Lower lobe of right lung (tissue), 2 donors: ENCODE results near the gene JMJD8. TPM values are rescaled to one million over a fixed set of nuclear protein-coding genes. Genes with fewer than 3 reads are reported as not detected.
"Not testable (repeated sequence)": the region's sequence is repeated elsewhere in the genome, so short reads cannot be mapped to it uniquely, and the experiment has no call there.

ENCODE experiments used
- ATAC-seq, 2 donors: fragments of 200-7000 bp; cut with Tn5 transposase; one replicate each; pipeline ENCODE4 v1.9.1; 2020 to 2022; ENCODE audit warnings: mild to moderate bottlenecking in 2 of 2, moderate library complexity in 2 of 2
- DNase-seq: peaks from one replicate; pipeline ENCODE4 v3.0.0-alpha.2; 2020
- H3K27ac ChIP-seq: fragments of 200-600 bp; one replicate; pipeline ENCODE4 v1.8.0; 2022
- H3K27me3 ChIP-seq: fragments of 200-600 bp; one replicate; pipeline ENCODE4 v1.8.0; 2022; ENCODE audit warnings: low read depth
- H3K36me3 ChIP-seq: fragments of 200-600 bp; one replicate; pipeline ENCODE4 v1.8.0; 2022; ENCODE audit warnings: mild to moderate bottlenecking
- H3K4me1 ChIP-seq: fragments of 200-600 bp; one replicate; pipeline ENCODE4 v1.8.0; 2022
- H3K4me3 ChIP-seq: fragments of 200-600 bp; one replicate; pipeline ENCODE4 v1.8.0; 2022; ENCODE audit warnings: mild to moderate bottlenecking
- H3K9me3 ChIP-seq: fragments of 200-600 bp; one replicate; pipeline ENCODE4 v1.8.0; 2022
- intact Hi-C: fragments of 100-400 bp; cut with DNase I; formaldehyde crosslinking; loops from one replicate; pipeline ENCODE4 v1.11.0; 2022
- total RNA-seq: library from RNA; stranded (reverse); fragmentation: NEBNext Ultra II Directional; extraction: Animal tissue kit (Norgen Biotek cat#: 25700); gene quantifications from one replicate; pipeline ENCODE4 v1.2.1, GENCODE V29; 2021
- TF ChIP-seq, protein P1 (sequence below): fragments of 200-600 bp; IDR thresholded peaks from one replicate; pipeline ENCODE4 v1.8.0; 2022; ENCODE audit warnings: antibody characterized with exemption, mild to moderate bottlenecking
- donor health status: DM: no; HTN: yes; CAD: no; lungs with severe emphysema.

JMJD8 gene
- total RNA-seq, 1 donor from 2014 or later = 43.2 TPM

DNA sequence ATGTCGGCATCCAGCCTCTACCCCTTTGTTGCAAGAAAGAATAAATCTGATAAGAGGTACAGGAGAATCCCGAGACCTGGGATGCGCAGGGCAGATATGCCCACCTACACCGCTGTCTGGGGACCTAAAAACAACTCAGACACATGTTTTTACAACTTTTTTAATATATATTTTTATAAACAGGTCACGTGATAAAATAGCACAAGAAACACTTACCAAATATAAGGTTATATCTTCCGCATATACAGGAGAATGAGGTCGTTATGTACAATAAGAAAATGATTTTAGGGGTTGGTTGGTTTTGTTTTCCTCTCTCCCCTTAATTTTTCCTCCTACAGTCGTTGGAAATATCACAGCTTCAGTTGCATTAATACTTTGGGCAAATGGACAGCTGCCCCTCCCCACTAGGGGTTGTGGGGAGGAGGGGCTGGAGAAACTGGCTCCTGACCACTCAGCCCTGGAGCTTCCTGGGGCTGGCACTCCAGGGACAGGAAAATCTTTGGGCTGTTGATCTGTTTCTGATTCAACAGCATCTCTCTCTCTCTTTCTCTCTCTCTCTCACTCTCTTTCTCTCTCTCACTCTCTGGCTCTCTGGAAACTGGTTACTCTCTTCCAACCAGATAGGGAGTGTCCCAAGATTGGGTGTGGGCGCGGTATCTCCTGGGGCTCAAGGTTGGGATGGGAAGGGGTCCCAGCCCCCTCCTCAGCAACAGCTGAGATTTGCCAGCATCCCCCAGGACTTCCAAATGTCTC lies 8.4 kb upstream of the JMJD8 start:
- TF ChIP-seq, protein P1, sequence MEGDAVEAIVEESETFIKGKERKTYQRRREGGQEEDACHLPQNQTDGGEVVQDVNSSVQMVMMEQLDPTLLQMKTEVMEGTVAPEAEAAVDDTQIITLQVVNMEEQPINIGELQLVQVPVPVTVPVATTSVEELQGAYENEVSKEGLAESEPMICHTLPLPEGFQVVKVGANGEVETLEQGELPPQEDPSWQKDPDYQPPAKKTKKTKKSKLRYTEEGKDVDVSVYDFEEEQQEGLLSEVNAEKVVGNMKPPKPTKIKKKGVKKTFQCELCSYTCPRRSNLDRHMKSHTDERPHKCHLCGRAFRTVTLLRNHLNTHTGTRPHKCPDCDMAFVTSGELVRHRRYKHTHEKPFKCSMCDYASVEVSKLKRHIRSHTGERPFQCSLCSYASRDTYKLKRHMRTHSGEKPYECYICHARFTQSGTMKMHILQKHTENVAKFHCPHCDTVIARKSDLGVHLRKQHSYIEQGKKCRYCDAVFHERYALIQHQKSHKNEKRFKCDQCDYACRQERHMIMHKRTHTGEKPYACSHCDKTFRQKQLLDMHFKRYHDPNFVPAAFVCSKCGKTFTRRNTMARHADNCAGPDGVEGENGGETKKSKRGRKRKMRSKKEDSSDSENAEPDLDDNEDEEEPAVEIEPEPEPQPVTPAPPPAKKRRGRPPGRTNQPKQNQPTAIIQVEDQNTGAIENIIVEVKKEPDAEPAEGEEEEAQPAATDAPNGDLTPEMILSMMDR = no peak
- H3K36me3 ChIP-seq = no peaks in the 10 kb centered on the region
- no peaks in the 10 kb centered on the region for H3K9me3 ChIP-seq
- H3K27ac ChIP-seq = no peak overlapping the region
- peaks cover 44% of the 10 kb centered on the region for H3K4me1 ChIP-seq
- DNase-seq (no peak), ATAC-seq (no peak)
- intact Hi-C loops = no loop called here
- peaks cover 51% of the 10 kb centered on the region for H3K27me3 ChIP-seq
- H3K4me3 ChIP-seq = no peak overlapping the region

DNA sequence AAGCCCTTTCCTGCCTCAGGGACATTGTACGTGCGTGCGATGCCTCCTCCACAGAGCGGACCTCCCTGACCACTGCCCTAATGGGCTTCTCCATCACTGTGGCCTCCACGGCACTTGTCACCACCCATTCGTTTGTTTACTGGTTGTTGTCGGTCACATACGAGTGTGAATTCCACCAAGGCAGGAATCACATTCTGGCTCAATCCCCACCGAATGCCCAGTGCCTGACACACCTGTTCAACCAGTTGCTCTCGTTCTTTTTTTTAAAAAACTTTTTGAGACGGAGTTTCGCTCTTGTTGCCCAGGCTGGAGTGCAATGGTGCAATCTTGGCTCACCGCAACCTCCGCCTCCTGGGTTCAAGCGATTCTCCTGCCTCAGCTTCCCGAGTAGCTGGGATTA lies 7.1 kb upstream of the JMJD8 start:
- H3K4me1 ChIP-seq = peaks cover 41% of the 10 kb centered on the region

DNA sequence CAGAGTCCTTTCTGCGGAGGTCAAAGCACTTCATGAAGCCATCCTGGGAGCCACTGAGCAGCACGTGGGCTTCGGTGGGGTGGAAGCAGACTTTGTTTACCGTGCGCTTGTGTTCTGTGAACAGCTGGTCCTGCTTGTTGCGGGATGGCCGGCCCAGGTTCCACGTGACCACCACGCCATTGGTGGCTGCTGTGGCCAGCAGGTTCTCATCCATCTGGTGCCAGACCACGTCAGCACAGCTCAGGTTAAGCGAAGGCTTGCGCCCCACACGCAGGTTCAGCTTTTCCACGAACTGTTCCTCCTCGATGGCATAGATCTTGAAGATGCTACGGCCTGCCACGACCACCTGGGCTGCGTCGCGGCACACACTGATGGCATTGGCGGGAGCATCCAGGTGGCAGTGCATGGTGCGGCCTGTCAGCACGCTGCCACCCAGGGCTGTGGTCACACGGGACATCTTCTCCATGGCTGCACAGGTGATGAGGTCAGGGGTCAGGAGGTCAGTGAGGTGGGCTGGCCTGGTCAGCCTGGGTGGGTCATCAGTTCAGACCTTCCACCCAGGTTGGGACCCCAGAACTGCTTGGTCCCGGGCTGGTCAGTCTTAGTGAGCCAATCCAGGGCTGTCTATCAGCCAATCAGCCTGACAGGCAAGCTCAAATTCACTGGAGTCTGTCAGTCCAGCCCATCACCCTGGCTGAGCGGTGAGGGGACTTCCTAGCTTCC lies 5.2 kb upstream of the JMJD8 start:
- intact Hi-C loops = no loop called here
- peak overlapping the region; percentile 88 for H3K27ac ChIP-seq
- no peak for ATAC-seq
- no peak for DNase-seq
- TF ChIP-seq, protein P1 = no peak
- peaks cover 24% of the 10 kb centered on the region for H3K27me3 ChIP-seq
- H3K4me3 ChIP-seq = peak overlapping the region; percentile 90
- H3K36me3 ChIP-seq = peaks cover 16% of the 10 kb centered on the region
- H3K9me3 ChIP-seq = no peaks in the 10 kb centered on the region
- peaks cover 41% of the 10 kb centered on the region for H3K4me1 ChIP-seq

More for the DNA sequence above, 7.1 kb upstream of the JMJD8 start:
- H3K4me3 ChIP-seq, H3K9me3 ChIP-seq, ATAC-seq, H3K27ac ChIP-seq, DNase-seq, intact Hi-C loops: not testable (repeated sequence)
- H3K27me3 ChIP-seq = peaks cover 41% of the 10 kb centered on the region
- H3K36me3 ChIP-seq = peaks cover 12% of the 10 kb centered on the region

DNA sequence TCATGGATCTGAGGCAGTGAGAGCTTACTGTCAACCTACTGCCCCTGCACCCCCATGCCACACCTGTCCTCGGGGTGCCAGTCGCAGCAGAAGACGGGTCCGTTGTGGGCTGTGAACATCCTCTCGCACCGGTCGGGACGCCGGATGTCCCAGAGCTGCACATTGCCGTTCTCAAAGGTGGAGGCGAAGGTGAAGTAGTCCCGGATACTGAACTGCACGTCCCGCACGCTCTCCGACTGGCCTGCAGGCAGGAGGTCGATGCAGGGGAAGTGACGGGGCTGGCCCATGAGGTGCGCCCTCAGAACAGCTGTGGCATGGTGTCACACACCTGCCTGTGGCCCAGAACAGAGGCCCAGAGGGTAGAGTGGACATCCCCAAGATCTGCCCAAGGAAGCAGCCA lies 3.4 kb upstream of the JMJD8 start:
- Histone ChIP-seq H3K27ac (no peak overlapping the region), H3K4me3 (no peak overlapping the region), H3K9me3 (no peaks in the 10 kb centered on the region), H3K36me3 (peaks cover 22% of the 10 kb centered on the region), H3K4me1 (peaks cover 52% of the 10 kb centered on the region), H3K27me3 (peaks cover 6% of the 10 kb centered on the region)
- DNase-seq (no peak), ATAC-seq (no peak)
- TF ChIP-seq, protein P1 = no peak
- intact Hi-C loops = no loop called here

DNA sequence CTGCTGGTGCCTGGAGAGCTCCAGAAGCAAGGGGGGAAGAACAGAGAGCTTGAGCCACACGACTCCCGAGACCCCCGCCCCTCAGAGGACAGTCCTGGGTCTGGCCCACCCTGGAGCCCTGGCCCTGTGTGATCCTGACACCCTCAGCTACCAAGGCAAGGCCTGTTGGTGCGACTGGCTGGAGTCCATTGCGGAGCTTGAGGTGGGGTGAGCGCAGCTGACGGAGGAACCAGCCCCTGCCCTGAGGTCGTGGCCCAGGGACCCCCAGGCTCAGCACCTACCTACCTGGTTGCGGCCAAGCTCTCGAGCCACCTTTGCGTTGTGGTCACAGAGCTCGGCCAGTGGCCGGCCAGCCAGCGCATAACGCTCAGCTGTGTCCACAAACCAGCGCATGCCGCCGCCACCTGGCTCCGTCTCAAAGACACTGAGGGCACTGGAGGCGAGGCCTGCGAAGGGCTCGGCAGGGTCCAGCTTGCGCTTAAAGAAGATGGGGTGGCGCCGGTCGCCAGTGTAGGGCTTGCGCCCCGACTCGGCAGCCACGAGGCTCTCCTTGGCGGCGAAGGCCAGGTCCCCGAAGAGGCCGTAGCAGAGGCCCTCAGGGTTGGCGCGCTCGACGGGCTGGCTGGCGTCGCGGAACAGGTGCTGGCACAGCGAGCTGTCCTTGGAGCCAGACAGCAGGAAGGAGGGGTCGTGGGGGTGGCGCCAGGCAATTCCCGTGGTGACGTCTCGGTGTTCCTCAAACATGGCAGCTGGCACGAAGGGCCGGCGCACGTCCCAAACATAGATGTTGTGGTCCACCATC lies 2.5 kb upstream of the JMJD8 start:
- intact Hi-C loops = no loop called here
- DNase-seq (no peak), ATAC-seq (no peak)
- H3K9me3 ChIP-seq = no peaks in the 10 kb centered on the region
- no peaks in the 10 kb centered on the region for H3K27me3 ChIP-seq
- H3K36me3 ChIP-seq = peaks cover 31% of the 10 kb centered on the region
- H3K27ac ChIP-seq = no peak overlapping the region
- H3K4me1 ChIP-seq = peaks cover 60% of the 10 kb centered on the region
- no peak overlapping the region for H3K4me3 ChIP-seq
- TF ChIP-seq, protein P1 = no peak
